GM23338 (cell line): ENCODE results near the gene RANBP1. TPM values are rescaled to one million over a fixed set of nuclear protein-coding genes. Genes with fewer than 3 reads are reported as not detected.

Source experiments
- ATAC-seq: fragments of 200-7000 bp; cut with Tn5 transposase; 3 replicates; pipeline ENCODE4 v1.9.1; 2020
- DNase-seq: peaks from one replicate; pipeline ENCODE4 v3.0.0-alpha.2; 2015; ENCODE audit warnings: low spot score
- H2AFZ ChIP-seq: fragments of 200-600 bp; sonication (generic); 2 replicates; pipeline ENCODE4 v1.8.0; 2016; ENCODE audit warnings: antibody characterized with exemption, mild to moderate bottlenecking, moderate library complexity
- H3F3A ChIP-seq: fragments of 200-600 bp; sonication (generic); replicated peaks from 2 replicates; pipeline ENCODE4 v1.8.0; 2017; ENCODE audit warnings: antibody characterized with exemption, mixed run types, low read depth
- H3K27ac ChIP-seq: fragments of 200-600 bp; sonication (generic); 2 replicates; pipeline ENCODE4 v1.6.1; 2016; ENCODE audit warnings: low read depth
- H3K27me3 ChIP-seq: fragments of 200-600 bp; sonication (generic); 2 replicates; pipeline ENCODE4 v1.8.0; 2016; ENCODE audit warnings: mild to moderate bottlenecking, mixed run types, moderate library complexity; ENCODE audit not compliant: insufficient read depth
- H3K36me3 ChIP-seq: fragments of 200-600 bp; sonication (generic); 2 replicates; pipeline ENCODE4 v1.8.0; 2016; ENCODE audit warnings: mild to moderate bottlenecking; ENCODE audit not compliant: insufficient read depth
- H3K4me1 ChIP-seq: fragments of 200-600 bp; sonication (generic); 2 replicates; pipeline ENCODE4 v1.8.0; 2016; ENCODE audit warnings: mild to moderate bottlenecking, moderate library complexity; ENCODE audit not compliant: insufficient read depth
- H3K4me2 ChIP-seq: fragments of 200-600 bp; sonication (generic); 2 replicates; pipeline ENCODE4 v1.7.1; 2017; ENCODE audit warnings: mixed run types
- H3K4me3 ChIP-seq: fragments of 200-600 bp; sonication (generic); 2 replicates; pipeline ENCODE4 v1.6.1; 2016; ENCODE audit warnings: mixed run types
- H3K79me2 ChIP-seq: fragments of 200-600 bp; sonication (generic); replicated peaks from 2 replicates; pipeline ENCODE4 v1.8.0; 2017; ENCODE audit warnings: mild to moderate bottlenecking; ENCODE audit not compliant: insufficient read depth
- H3K9me2 ChIP-seq: fragments of 200-600 bp; sonication (generic); 2 replicates; pipeline ENCODE4 v1.8.0; 2017; ENCODE audit not compliant: insufficient read depth
- H4K20me1 ChIP-seq: fragments of 200-600 bp; sonication (generic); replicated peaks from 2 replicates; pipeline ENCODE4 v1.8.0; 2017; ENCODE audit warnings: mild to moderate bottlenecking; ENCODE audit not compliant: insufficient read depth
- H3K27ac Mint-ChIP-seq: 2 replicates; pipeline ENCODE4 v1.8.0; 2020; ENCODE audit warnings: inconsistent platforms, mild to moderate bottlenecking, moderate library complexity, mixed read lengths
- H3K27me3 Mint-ChIP-seq: 3 replicates; pipeline ENCODE4 v1.8.0; 2022; ENCODE audit warnings: low read depth, mild to moderate bottlenecking, moderate library complexity, mixed read lengths, inconsistent platforms; ENCODE audit not compliant: insufficient read depth, poor library complexity
- H3K36me3 Mint-ChIP-seq: 3 replicates; pipeline ENCODE4 v1.8.0; 2021; ENCODE audit warnings: low read depth, mild to moderate bottlenecking, inconsistent platforms, moderate library complexity, mixed read lengths
- H3K4me1 Mint-ChIP-seq: 3 replicates; pipeline ENCODE4 v1.8.0; 2020; ENCODE audit warnings: mild to moderate bottlenecking, inconsistent platforms, mixed read lengths
- H3K4me3 Mint-ChIP-seq: 3 replicates; pipeline ENCODE4 v1.8.0; 2021; ENCODE audit warnings: moderate library complexity, mild to moderate bottlenecking, inconsistent platforms, mixed read lengths
- H3K9me3 Mint-ChIP-seq: 3 replicates; pipeline ENCODE4 v1.8.0; 2020; ENCODE audit warnings: moderate library complexity, mild to moderate bottlenecking, inconsistent platforms, mixed read lengths
- CREB1 ChIP-seq: fragments of 250-450 bp; sonication (Bioruptor Pico); IDR thresholded peaks from 2 replicates; pipeline ENCODE4 v1.5.0; 2020; ENCODE audit warnings: low read depth, mild to moderate bottlenecking, moderate library complexity
- EZH2phosphoT487 ChIP-seq: fragments of 200-600 bp; sonication (generic); IDR thresholded peaks from one replicate; pipeline ENCODE4 v1.8.1; 2018; ENCODE audit warnings: antibody characterized with exemption; ENCODE audit not compliant: unreplicated experiment
- JUNB ChIP-seq: IDR thresholded peaks from one replicate; pipeline ENCODE4 v1.6.1; 2016; ENCODE audit warnings: antibody characterized with exemption; ENCODE audit not compliant: unreplicated experiment
- NANOG ChIP-seq: IDR thresholded peaks from 2 replicates; pipeline ENCODE4 v1.6.1; 2016; ENCODE audit warnings: antibody characterized with exemption, borderline replicate concordance
- POLR2AphosphoS5 ChIP-seq: IDR thresholded peaks from 2 replicates; pipeline ENCODE4 v1.6.1; 2016; ENCODE audit warnings: antibody characterized with exemption, low read depth
- STAT1 ChIP-seq: IDR thresholded peaks from one replicate; pipeline ENCODE4 v1.6.1; 2016; ENCODE audit warnings: antibody characterized with exemption; ENCODE audit not compliant: unreplicated experiment
- ZNF114 ChIP-seq: fragments of 250-450 bp; sonication (Bioruptor Pico); IDR thresholded peaks from 2 replicates; pipeline ENCODE4 v1.5.0; 2020; ENCODE audit warnings: mild to moderate bottlenecking, moderate library complexity
- polyA plus RNA-seq: library from polyadenylated mRNA; unstranded; fragments of >200 nt; fragmentation: Nextera tagmentation; extraction: Ambion mirVana; gene quantifications from 2 replicates; pipeline ENCODE4 v1.2.1, GENCODE V29; 2016
- total RNA-seq: library from RNA; depleted of rRNA; stranded (reverse); fragments of >200 nt; shearing (Covaris generic); gene quantifications from 2 replicates; pipeline ENCODE4 v1.2.3, GENCODE V29; 2014
- TF ChIP-seq, protein P1 (sequence below): IDR thresholded peaks from 2 replicates; pipeline ENCODE4 v1.6.1; 2016; ENCODE audit warnings: antibody characterized with exemption
- TF ChIP-seq, protein P2 (sequence below): fragments of 250-450 bp; sonication (Bioruptor Pico); IDR thresholded peaks from 2 replicates; pipeline ENCODE4 v1.5.0; 2020; ENCODE audit warnings: mild to moderate bottlenecking, moderate library complexity
- TF ChIP-seq, protein P3 (sequence below): IDR thresholded peaks from one replicate; pipeline ENCODE4 v1.6.1; 2018; ENCODE audit warnings: antibody characterized with exemption; ENCODE audit not compliant: unreplicated experiment
- TF ChIP-seq, protein P4 (sequence below), 2 experiments: fragments of 200-600 bp in 1 of 2; sonication (generic) in 1 of 2; conservative IDR thresholded peaks; 2 replicates each; pipeline versions ENCODE4 v1.5.1 to v1.6.1; 2016 to 2017; ENCODE audit warnings: antibody characterized with exemption in 2 of 2, low read depth in 2 of 2, mild to moderate bottlenecking in 2 of 2, moderate library complexity in 1 of 2

RANBP1 gene
- total and polyA plus RNA-seq, 2 experiments from 2014 or later: 1,014 to 1,206 TPM

DNA sequence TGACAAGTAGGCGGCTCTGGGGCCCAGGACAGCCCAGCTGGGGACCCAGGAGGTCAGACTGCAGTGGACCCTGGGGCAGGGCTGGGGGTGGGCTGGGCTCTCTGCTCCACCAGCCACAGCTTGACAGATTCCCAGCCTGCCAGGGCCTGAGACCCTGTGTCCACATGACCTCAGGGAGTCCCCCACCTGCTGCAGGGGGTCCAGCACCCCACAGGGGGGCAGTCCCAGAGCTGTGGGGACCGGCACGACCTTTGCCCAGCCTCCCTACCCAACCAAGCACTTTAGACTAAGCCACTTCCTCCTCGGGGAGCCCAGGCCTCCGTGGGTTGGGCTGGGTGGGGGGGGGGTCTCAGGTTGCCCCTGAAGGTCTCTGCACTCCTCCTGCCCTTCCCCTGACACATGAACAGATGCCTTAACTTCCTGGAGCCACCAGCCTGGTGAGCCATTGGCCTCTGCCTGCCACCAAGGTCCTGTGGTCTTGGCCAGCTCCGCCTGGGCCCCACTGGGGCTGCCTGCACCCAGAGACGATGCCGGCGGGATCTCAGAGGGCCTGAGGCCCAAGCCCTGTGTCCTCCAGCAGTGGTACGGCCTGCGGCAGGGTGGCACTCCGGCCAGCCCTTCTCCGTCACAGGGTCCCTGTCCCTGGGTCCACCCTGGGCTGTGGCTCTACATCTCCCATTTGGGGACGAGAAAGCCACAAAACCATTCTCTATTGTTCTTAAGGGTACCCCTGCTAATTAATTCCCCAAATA, 31.5 kb downstream of the RANBP1 start:
- Histone ChIP-seq H3K27ac (no peak overlapping the region), H3K4me1 (no peaks in the 10 kb centered on the region), H3K36me3 (no peaks in the 10 kb centered on the region), H3K79me2 (no peaks in the 10 kb centered on the region), H3K27me3 (no peaks in the 10 kb centered on the region), H3K4me2 (no peak overlapping the region), H4K20me1 (no peaks in the 10 kb centered on the region), H3F3A (no peaks in the 10 kb centered on the region), H3K4me3 (no peak overlapping the region), H3K9me2 (no peaks in the 10 kb centered on the region), H2AFZ (no peak overlapping the region)
- DNase-seq (no peak), ATAC-seq (no peak)
- Mint-ChIP-seq H3K27me3 (no peaks in the 10 kb centered on the region), H3K4me3 (no peak overlapping the region), H3K9me3 (no peaks in the 10 kb centered on the region), H3K27ac (no peak overlapping the region), H3K4me1 (no peaks in the 10 kb centered on the region), H3K36me3 (no peaks in the 10 kb centered on the region)
- TF ChIP-seq STAT1 (no peak), CREB1 (CRISPR knock-in tag) (no peak), NANOG (no peak), JUNB (no peak), EZH2phosphoT487 (no peak), POLR2AphosphoS5 (no peak), ZNF114 (CRISPR knock-in tag) (no peak)
- TF ChIP-seq, protein P1, sequence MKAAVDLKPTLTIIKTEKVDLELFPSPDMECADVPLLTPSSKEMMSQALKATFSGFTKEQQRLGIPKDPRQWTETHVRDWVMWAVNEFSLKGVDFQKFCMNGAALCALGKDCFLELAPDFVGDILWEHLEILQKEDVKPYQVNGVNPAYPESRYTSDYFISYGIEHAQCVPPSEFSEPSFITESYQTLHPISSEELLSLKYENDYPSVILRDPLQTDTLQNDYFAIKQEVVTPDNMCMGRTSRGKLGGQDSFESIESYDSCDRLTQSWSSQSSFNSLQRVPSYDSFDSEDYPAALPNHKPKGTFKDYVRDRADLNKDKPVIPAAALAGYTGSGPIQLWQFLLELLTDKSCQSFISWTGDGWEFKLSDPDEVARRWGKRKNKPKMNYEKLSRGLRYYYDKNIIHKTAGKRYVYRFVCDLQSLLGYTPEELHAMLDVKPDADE: no peak
- TF ChIP-seq, protein P2, sequence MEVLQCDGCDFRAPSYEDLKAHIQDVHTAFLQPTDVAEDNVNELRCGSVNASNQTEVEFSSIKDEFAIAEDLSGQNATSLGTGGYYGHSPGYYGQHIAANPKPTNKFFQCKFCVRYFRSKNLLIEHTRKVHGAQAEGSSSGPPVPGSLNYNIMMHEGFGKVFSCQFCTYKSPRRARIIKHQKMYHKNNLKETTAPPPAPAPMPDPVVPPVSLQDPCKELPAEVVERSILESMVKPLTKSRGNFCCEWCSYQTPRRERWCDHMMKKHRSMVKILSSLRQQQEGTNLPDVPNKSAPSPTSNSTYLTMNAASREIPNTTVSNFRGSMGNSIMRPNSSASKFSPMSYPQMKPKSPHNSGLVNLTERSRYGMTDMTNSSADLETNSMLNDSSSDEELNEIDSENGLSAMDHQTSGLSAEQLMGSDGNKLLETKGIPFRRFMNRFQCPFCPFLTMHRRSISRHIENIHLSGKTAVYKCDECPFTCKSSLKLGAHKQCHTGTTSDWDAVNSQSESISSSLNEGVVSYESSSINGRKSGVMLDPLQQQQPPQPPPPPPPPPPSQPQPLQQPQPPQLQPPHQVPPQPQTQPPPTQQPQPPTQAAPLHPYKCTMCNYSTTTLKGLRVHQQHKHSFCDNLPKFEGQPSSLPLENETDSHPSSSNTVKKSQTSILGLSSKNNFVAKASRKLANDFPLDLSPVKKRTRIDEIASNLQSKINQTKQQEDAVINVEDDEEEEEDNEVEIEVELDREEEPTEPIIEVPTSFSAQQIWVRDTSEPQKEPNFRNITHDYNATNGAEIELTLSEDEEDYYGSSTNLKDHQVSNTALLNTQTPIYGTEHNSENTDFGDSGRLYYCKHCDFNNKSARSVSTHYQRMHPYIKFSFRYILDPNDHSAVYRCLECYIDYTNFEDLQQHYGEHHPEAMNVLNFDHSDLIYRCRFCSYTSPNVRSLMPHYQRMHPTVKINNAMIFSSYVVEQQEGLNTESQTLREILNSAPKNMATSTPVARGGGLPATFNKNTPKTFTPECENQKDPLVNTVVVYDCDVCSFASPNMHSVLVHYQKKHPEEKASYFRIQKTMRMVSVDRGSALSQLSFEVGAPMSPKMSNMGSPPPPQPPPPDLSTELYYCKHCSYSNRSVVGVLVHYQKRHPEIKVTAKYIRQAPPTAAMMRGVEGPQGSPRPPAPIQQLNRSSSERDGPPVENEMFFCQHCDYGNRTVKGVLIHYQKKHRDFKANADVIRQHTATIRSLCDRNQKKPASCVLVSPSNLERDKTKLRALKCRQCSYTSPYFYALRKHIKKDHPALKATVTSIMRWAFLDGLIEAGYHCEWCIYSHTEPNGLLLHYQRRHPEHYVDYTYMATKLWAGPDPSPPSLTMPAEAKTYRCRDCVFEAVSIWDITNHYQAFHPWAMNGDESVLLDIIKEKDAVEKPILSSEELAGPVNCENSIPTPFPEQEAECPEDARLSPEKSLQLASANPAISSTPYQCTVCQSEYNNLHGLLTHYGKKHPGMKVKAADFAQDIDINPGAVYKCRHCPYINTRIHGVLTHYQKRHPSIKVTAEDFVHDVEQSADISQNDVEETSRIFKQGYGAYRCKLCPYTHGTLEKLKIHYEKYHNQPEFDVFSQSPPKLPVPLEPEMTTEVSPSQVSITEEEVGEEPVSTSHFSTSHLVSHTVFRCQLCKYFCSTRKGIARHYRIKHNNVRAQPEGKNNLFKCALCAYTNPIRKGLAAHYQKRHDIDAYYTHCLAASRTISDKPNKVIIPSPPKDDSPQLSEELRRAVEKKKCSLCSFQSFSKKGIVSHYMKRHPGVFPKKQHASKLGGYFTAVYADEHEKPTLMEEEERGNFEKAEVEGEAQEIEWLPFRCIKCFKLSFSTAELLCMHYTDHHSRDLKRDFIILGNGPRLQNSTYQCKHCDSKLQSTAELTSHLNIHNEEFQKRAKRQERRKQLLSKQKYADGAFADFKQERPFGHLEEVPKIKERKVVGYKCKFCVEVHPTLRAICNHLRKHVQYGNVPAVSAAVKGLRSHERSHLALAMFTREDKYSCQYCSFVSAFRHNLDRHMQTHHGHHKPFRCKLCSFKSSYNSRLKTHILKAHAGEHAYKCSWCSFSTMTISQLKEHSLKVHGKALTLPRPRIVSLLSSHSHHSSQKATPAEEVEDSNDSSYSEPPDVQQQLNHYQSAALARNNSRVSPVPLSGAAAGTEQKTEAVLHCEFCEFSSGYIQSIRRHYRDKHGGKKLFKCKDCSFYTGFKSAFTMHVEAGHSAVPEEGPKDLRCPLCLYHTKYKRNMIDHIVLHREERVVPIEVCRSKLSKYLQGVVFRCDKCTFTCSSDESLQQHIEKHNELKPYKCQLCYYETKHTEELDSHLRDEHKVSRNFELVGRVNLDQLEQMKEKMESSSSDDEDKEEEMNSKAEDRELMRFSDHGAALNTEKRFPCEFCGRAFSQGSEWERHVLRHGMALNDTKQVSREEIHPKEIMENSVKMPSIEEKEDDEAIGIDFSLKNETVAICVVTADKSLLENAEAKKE (CRISPR knock-in tag): no peak
- TF ChIP-seq, protein P3, sequence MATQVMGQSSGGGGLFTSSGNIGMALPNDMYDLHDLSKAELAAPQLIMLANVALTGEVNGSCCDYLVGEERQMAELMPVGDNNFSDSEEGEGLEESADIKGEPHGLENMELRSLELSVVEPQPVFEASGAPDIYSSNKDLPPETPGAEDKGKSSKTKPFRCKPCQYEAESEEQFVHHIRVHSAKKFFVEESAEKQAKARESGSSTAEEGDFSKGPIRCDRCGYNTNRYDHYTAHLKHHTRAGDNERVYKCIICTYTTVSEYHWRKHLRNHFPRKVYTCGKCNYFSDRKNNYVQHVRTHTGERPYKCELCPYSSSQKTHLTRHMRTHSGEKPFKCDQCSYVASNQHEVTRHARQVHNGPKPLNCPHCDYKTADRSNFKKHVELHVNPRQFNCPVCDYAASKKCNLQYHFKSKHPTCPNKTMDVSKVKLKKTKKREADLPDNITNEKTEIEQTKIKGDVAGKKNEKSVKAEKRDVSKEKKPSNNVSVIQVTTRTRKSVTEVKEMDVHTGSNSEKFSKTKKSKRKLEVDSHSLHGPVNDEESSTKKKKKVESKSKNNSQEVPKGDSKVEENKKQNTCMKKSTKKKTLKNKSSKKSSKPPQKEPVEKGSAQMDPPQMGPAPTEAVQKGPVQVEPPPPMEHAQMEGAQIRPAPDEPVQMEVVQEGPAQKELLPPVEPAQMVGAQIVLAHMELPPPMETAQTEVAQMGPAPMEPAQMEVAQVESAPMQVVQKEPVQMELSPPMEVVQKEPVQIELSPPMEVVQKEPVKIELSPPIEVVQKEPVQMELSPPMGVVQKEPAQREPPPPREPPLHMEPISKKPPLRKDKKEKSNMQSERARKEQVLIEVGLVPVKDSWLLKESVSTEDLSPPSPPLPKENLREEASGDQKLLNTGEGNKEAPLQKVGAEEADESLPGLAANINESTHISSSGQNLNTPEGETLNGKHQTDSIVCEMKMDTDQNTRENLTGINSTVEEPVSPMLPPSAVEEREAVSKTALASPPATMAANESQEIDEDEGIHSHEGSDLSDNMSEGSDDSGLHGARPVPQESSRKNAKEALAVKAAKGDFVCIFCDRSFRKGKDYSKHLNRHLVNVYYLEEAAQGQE: no peak
- TF ChIP-seq, protein P4, sequence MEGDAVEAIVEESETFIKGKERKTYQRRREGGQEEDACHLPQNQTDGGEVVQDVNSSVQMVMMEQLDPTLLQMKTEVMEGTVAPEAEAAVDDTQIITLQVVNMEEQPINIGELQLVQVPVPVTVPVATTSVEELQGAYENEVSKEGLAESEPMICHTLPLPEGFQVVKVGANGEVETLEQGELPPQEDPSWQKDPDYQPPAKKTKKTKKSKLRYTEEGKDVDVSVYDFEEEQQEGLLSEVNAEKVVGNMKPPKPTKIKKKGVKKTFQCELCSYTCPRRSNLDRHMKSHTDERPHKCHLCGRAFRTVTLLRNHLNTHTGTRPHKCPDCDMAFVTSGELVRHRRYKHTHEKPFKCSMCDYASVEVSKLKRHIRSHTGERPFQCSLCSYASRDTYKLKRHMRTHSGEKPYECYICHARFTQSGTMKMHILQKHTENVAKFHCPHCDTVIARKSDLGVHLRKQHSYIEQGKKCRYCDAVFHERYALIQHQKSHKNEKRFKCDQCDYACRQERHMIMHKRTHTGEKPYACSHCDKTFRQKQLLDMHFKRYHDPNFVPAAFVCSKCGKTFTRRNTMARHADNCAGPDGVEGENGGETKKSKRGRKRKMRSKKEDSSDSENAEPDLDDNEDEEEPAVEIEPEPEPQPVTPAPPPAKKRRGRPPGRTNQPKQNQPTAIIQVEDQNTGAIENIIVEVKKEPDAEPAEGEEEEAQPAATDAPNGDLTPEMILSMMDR (conservative IDR thresholded peaks at IDR 0.05; ENCODE audit: low read depth in 2 of 2): no peak
